ENCODE data around the gene RAB14. TPM values are rescaled to one million over a fixed set of nuclear protein-coding genes. Genes with fewer than 3 reads are reported as not detected.

Gene RAB14
- total and polyA plus RNA-seq, 2 donors from 2014 or later, result 48.0 to 78.6 TPM

DNA sequence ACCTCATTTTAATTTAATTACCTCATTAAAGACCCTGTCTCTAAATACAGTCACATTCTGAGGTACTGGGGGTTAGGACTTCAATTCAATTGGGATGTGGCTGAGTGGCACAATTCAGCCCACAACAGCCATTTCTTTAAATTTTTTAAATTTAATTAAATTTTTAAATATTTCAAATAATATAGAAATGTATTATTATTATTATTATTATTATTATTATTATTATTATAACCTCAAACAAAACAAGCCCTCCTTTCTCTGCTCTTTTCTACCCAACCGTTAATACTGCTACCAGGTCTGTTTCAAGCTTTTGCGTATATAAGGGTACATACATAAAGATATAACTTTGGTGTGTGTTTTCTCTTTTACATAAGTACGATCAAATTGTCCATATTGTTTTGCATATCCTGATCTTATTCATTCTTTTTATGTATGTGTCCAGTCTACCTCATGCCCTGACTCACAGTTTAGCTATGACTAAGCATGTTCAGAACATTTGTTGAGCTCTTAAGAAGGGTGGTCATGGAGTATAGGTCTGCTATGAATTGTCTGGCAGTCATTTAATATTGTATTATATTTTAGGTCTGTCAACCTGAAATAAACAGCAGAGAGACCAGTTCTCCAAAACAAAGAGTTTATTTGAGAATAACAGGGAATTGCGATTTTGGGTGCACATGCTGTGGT is 16.1 kb upstream of the RAB14 start:
- Histone ChIP-seq H3K27me3 (ENCODE audit: control insufficient read depth, insufficient read depth, low read length) (no peaks in the 10 kb centered on the region), H3K4me1 (ENCODE audit: control insufficient read depth in 2 of 3, insufficient read depth in 2 of 3, low read depth in 1 of 3, low read length in 3 of 3) (peaks cover 0 to 7% (median 1%) of the 10 kb centered on the region in 3 donors), H3K4me3 (ENCODE audit: low read length in 3 of 3) (no peak overlapping the region), H3K9me3 (ENCODE audit: control insufficient read depth in 2 of 3, insufficient read depth in 1 of 3, low read length in 3 of 3) (no peaks in the 10 kb centered on the region), H3K9ac (ENCODE audit: low read length in 3 of 3) (no peak overlapping the region), H3K27ac (ENCODE audit: low read depth in 2 of 2, low read length in 2 of 2) (no peak overlapping the region), H3K36me3 (ENCODE audit: control insufficient read depth in 2 of 3, insufficient read depth in 3 of 3, low read length in 3 of 3) (no peaks in the 10 kb centered on the region)
- DNase-seq, result no peak
- intact Hi-C loops (cut with DNase I), result loop anchor here (10.0 kb wide), 1 partner anchor 177 kb away; no protein-coding TSS in a partner anchor
- TF ChIP-seq, protein P1, sequence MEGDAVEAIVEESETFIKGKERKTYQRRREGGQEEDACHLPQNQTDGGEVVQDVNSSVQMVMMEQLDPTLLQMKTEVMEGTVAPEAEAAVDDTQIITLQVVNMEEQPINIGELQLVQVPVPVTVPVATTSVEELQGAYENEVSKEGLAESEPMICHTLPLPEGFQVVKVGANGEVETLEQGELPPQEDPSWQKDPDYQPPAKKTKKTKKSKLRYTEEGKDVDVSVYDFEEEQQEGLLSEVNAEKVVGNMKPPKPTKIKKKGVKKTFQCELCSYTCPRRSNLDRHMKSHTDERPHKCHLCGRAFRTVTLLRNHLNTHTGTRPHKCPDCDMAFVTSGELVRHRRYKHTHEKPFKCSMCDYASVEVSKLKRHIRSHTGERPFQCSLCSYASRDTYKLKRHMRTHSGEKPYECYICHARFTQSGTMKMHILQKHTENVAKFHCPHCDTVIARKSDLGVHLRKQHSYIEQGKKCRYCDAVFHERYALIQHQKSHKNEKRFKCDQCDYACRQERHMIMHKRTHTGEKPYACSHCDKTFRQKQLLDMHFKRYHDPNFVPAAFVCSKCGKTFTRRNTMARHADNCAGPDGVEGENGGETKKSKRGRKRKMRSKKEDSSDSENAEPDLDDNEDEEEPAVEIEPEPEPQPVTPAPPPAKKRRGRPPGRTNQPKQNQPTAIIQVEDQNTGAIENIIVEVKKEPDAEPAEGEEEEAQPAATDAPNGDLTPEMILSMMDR (IDR thresholded peaks at IDR 0.05; ENCODE audit: borderline replicate concordance, extremely low read depth, insufficient read depth), result no peak
- no peak for FAIRE-seq

DNA sequence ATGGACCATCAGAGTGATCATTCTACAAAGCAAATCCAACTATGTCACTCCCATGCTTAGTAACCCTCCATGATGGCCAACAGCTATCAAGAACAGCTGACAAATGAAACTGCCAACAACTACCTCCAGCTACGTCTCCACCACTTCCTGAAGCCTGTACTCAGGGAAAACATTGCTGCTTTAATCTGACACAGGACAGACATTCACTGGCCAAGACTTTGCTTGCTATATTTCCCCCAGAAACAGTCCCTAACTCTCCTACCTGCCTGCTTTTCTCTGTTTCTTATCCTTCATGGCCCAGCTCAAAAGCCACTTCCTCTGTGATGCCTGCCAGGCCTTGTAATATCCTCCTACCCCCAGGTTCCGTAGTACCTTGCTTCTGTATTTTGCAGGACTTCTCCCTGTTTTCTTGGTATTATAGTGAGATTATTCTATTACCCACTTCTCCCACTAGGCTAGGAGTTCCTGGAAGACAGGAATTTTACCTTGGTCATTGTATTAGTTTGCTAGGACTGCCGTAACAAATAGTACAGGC is 14.7 kb upstream of the RAB14 start:
- DNase-seq (no peak), FAIRE-seq (no peak)
- no peak overlapping the region for H3K9ac ChIP-seq (ENCODE audit: low read length in 3 of 3)
- H3K4me3 ChIP-seq (ENCODE audit: low read length in 3 of 3), result no peak overlapping the region
- no peak overlapping the region for H3K27ac ChIP-seq (ENCODE audit: low read depth in 2 of 2, low read length in 2 of 2)
- no peaks in the 10 kb centered on the region for H3K9me3 ChIP-seq (ENCODE audit: control insufficient read depth in 2 of 3, insufficient read depth in 1 of 3, low read length in 3 of 3)
- no peaks in the 10 kb centered on the region for H3K27me3 ChIP-seq (ENCODE audit: control insufficient read depth, insufficient read depth, low read length)
- H3K36me3 ChIP-seq (ENCODE audit: control insufficient read depth in 2 of 3, insufficient read depth in 3 of 3, low read length in 3 of 3), result no peaks in the 10 kb centered on the region
- TF ChIP-seq, protein P1 (IDR thresholded peaks at IDR 0.05; ENCODE audit: borderline replicate concordance, extremely low read depth, insufficient read depth), result no peak
- H3K4me1 ChIP-seq (ENCODE audit: control insufficient read depth in 2 of 3, insufficient read depth in 2 of 3, low read depth in 1 of 3, low read length in 3 of 3), result no peaks in the 10 kb centered on the region
- intact Hi-C loops (cut with DNase I), result loop anchor here (10.0 kb wide), 1 partner anchor 178 kb away; no protein-coding TSS in a partner anchor

DNA sequence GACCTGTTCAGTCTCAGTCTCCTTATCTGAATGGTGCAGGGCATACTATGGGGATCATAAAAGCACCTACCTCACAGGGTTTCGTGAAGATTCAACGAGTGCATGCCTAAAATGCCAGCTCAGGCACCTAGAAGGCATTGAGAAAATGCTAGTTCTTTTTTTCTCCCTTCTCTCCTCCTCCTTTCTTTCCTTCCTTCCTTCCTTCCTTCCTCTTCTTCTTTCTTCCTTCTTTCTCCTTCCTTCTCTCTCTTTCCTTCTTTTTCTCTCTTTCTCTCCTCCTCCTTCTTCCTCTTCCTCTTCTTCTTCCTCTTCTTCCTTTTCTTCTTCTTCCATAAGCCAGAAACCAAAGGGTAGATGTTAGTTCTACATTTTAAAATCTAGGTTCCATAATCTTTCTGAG is 12.3 kb upstream of the RAB14 start:
- H3K9ac ChIP-seq (ENCODE audit: low read length in 3 of 3), result no peak overlapping the region
- no peaks in the 10 kb centered on the region for H3K4me1 ChIP-seq (ENCODE audit: control insufficient read depth in 2 of 3, insufficient read depth in 2 of 3, low read depth in 1 of 3, low read length in 3 of 3)
- H3K27me3 ChIP-seq (ENCODE audit: control insufficient read depth, insufficient read depth, low read length), result no peaks in the 10 kb centered on the region
- no peaks in the 10 kb centered on the region for H3K36me3 ChIP-seq (ENCODE audit: control insufficient read depth in 2 of 3, insufficient read depth in 3 of 3, low read length in 3 of 3)
- intact Hi-C loops (cut with DNase I), result loop anchor here (10.0 kb wide), 1 partner anchor 181 kb away; no protein-coding TSS in a partner anchor
- H3K9me3 ChIP-seq (ENCODE audit: control insufficient read depth in 2 of 3, insufficient read depth in 1 of 3, low read length in 3 of 3), result no peaks in the 10 kb centered on the region
- H3K27ac ChIP-seq (ENCODE audit: low read depth in 2 of 2, low read length in 2 of 2), result no peak overlapping the region
- TF ChIP-seq, protein P1 (IDR thresholded peaks at IDR 0.05; ENCODE audit: borderline replicate concordance, extremely low read depth, insufficient read depth), result no peak
- H3K4me3 ChIP-seq (ENCODE audit: low read length in 3 of 3), result no peak overlapping the region
- no peak for DNase-seq
- FAIRE-seq, result no peak

All from kidney (tissue), 14 donors.